ENCODE results near the gene MAPK14.
"Not testable (repeated sequence)": the region's sequence is repeated elsewhere in the genome, so short reads cannot be mapped to it uniquely, and the experiment has no call there.

MAPK14 gene

DNA sequence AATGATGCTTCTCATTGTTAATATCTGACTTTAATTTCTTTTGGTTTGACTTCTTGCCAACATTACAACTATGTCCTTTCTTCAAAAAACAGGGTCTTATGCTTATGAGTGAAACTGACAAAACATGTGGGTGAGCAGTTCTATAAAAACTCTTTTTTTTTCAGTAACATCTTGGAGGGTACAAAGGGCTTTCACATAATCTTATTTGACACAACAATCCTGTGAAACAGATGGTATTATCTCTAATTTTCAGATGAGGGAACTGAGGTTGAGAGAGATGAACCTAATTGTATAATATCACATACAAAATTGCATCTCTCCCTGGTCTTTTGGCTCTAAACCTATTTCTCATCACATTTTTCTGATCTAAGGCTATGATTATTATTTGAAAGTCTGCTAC, 38.3 kb downstream of the MAPK14 start:
- H3K27ac ChIP-seq: no peak overlapping the region
- no peak overlapping the region for H3K4me3 ChIP-seq

DNA sequence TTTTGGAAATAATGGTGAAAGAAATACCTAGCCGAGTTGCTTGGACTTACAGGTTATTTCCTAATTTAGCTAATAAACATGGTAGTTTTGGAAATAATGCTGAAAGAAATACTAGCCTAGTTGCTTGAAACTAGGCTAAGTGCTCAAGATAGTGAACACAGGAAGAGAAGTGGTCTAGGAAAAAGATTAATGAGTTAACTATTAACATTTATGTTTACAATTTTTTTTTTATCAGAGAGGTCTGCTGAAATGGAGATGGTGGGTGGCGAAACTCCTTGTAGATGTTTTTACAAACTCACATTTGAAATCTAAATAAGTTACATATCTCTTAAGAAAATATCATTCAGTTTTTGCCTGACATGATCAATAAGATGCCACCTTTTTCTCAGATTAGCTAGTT, 39.2 kb downstream of the MAPK14 start:
- no peak overlapping the region for H3K4me3 ChIP-seq
- H3K27ac ChIP-seq: peak overlapping the region in 1 of 21 experiments; percentile 3

DNA sequence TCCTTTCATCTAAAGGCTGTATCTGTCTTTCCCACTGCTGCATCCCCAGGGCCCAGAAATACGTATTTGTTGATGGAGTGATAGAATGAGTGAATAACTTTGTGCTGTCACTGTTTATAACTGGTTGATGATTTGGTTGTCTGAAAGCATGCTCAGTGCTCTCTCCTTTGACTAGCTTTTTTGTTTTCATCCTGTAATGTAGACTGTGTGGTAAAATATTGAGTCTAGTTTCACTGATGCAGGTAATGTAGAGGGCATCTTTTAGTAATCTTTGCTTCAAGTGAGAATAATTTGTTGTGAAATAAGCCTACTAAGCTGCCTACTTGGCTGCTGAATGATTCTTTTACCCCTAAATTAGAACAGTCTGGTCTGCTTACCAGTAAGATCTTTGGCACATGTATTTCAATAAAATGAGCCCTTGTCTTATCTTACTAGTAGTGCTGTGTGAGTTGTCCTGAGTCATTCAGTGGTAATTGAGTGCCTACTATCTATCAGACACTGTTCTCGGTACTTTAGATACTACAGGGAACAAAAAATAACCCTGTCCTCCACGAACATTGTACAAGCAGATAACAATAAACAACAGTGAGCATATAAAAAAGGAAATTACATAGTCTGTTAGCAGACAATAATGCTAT, 39.9 kb downstream of the MAPK14 start:
- no peak overlapping the region for H3K4me3 ChIP-seq
- peak overlapping the region in 1 of 21 experiments; percentile 3 for H3K27ac ChIP-seq

DNA sequence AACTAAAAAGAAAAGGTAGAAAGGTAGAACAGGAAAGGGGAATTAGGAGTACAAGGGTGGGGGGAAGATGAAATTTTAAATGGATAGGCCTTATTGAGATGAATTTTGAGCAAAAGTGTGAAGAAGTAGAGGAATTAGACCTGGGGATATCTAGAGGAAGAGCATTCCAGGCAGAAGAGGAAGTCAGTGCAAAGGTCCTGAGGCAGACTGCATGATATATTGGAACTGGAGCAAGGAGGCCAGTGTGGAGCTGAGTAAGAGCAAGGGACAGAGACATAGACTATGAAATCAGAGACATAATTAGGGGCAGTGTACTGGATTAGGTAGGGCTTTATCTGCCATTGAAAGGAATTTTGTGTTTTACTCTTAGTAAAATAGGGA, 40.4 kb downstream of the MAPK14 start:
- H3K4me3 ChIP-seq: no peak overlapping the region
- H3K27ac ChIP-seq: no peak overlapping the region

DNA sequence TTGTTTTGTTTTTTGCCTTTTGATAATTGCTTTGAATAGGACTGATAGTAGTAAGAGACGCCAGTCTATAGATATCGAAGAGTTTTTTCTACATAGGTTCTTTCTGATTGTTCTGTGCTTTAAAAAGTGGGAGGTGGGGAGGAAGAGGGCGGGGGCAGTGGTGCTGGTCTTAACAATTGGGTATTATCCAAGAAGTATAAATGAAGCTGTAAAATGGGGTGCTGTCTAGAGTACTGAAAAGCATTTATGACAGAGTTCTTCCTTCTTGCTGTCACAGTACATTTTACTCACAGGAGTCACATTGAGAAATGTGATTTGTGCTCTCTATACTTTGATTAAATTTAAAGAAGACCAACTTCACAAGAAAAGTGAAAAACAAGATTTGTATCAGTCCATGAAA, 41.0 kb downstream of the MAPK14 start:
- Histone ChIP-seq H3K4me3 (no peak overlapping the region), H3K27ac (no peak overlapping the region)

DNA sequence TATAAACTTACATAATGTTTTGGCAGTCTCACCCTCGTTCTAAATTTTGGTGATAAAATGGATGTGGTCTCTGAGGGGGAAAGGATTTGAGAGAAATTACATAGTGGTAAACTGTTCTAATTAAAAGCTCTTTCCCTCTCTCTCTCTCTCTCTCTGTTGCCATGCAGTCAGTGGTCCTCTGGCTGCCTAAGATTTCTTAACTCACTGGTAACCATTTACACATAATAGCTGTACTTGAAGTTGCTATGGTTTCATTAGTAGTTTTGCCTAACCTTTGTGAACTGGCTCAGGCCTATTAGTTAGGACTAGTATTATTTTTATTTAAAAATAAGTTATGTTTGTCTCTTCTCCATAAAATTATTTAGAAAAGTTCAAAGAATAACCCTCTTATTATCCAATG, 42.0 kb downstream of the MAPK14 start:
- H3K27ac ChIP-seq: no peak overlapping the region
- no peak overlapping the region for H3K4me3 ChIP-seq

DNA sequence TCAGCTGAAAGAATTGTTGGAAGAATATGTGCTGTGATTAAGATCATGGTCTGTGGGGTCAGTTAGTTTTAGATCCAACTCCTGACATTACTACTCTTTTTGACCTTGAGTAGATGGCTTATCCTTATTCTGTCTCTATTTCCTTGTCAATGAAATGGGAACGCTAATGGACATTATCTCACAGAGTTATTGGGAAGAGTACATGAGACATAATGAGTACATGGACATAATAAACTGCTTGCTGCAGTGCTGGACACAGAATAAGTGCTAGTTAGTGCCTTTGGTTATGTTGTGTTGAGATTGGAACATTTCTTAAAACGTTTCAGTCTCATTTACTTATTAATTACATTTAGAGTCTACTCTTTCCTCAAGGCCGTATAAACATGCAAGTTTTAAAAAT, 42.6 kb downstream of the MAPK14 start:
- Histone ChIP-seq H3K4me3 (no peak overlapping the region), H3K27ac (no peak overlapping the region)

DNA sequence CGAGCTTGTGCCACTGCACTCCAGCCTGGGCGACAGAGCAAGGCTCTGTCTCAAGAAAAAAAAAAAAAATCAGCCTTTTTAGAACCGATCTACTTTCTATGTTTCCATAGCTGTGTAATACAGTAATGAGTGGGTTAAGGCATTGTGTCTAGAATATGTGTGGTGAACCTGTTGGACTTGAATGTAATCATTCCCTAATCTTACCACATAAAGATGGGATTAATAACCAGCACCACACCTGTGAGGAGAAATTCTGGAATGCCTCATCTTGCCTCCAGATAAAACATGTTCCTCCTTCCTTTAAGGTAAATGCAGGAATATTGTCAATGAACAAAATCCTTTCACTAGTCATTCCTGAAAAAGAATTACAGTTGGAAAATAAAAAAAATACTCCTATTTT, 43.7 kb downstream of the MAPK14 start:
- Histone ChIP-seq H3K4me3 (no peak overlapping the region), H3K27ac (no peak overlapping the region)

DNA sequence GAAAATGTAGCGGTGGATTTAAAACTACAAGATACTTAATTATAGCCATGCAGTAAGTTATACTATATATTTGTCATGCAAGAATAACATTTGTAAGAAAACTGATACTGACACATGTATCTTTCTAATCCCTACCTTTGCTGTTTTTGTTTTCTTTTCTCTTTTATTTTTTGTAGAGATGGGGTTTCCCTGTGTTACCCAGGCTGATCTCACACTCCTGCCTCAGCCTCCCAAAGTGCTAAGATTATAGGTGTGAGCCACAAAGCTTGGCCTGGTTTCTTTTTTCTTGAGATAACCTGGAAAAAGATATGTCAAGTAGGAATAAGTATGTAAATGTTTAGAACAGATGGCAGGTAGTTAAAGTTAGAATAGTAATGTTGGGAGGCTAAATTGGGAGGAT, 44.1 kb downstream of the MAPK14 start:
- H3K4me3 ChIP-seq: no peak overlapping the region

DNA sequence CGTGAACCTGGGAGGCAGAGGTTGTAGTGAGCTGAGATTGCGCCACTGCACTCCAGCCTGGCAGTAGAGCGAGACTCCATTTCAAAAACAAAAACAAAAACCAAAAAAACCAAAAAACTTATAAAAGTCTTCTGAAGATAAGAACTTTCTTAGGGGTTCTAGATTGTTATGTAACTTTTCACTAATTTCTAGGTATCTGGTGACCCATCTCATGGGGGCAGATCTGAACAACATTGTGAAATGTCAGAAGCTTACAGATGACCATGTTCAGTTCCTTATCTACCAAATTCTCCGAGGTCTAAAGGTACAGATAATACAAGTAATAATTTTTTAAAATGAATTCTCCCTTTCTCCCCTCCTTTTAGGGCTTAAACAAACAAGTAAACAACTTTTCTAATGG, 45.1 kb downstream of the MAPK14 start:
- no peak overlapping the region for H3K4me3 ChIP-seq
- H3K27ac ChIP-seq: no peak overlapping the region

More for the DNA sequence above, 44.1 kb downstream of the MAPK14 start:
- H3K27ac ChIP-seq: no peak overlapping the region

DNA sequence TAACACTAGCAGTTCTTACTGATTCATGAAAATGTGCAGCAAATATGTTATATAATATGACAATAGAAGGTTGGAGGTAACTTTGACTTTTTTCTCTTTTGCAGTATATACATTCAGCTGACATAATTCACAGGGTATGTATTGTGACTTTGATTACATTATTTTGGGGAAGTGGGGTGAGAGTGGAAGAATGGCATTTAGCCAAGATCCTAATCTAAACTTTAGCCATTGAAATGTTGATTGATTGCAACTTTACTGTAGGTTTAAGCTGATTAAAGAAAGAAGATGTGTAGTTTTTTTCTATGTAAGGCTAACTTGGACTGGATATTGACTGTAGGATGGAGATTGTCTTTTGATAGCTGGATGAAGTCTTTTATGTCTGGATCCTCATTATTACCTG, 46.0 kb downstream of the MAPK14 start:
- H3K27ac ChIP-seq: no peak overlapping the region

DNA sequence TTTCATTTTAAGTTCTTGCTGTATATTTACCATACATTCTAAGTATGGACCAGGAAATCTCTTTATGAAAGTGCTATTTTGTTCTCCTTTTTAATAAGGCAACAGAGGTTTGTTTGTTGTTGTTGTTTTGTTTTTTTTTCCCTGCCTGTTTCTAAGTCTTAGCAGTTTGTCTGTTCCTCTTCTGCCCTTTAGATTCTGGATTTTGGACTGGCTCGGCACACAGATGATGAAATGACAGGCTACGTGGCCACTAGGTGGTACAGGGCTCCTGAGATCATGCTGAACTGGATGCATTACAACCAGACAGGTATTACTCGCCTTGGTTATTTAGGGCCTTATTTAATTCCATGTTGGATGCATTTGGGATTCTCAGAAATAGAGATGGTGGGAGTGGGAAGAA, 48.0 kb downstream of the MAPK14 start:
- Histone ChIP-seq H3K4me3 (no peak overlapping the region), H3K27ac (no peak overlapping the region)

More for the DNA sequence above, 46.0 kb downstream of the MAPK14 start:
- no peak overlapping the region for H3K4me3 ChIP-seq

DNA sequence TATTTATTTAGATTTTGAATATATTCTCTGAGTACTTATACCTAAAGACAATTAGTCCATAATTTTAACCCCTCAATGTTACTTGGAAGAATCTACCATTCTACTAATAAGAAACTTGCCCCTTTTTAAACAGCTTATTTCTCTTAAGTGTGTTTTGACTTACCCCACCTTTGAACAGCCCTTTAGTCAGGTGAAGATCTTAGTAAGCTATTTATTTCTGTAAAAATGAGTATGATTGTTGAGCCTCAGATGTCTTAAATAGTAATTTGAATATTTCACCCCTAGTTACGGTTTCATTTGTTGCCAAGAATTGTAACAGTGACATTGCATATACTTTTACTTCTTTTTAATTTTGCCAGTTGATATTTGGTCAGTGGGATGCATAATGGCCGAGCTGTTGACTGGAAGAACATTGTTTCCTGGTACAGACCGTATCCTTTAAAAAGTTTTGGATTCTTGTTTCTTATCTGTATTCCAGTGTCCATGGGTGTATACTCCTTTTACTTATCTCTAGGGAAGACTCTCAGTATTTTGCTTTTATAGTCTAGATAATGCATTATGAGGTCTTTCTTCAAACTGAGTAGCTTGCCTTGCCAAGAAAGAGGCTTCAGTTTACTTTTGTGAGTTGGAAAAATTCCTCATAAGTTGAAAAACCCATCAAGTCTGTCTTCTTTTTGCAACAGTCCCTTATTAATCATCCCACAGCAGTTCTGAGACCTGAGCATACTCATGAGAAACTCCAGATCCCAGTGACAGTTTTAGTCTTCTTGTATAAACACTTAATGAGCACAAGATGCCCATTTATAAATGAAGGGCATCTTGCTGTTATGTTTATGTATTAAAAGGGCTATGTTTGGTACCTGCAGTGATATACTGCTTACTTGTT, 48.8 kb downstream of the MAPK14 start:
- Histone ChIP-seq H3K4me3 (no peak overlapping the region), H3K27ac (no peak overlapping the region)

DNA sequence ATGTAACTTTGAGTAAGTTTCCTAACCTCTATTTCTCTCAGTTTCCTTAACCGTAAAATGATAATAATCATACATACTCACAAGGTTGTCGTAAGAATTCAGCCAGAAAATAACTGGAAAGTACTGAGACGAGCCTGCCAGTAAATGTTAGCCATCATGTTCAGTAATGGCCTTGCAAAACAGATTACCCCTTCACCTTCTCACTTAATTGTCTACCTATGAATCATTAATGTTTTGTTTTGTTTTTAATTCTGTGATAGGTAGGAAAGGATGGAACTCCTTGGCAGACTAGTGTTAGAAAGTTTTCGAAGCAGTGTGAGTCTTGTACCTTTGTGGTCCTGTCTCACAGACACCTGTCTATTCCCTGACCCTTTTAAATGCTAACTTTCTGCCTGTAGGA, 50.6 kb downstream of the MAPK14 start:
- Histone ChIP-seq H3K4me3 (no peak overlapping the region), H3K27ac (no peak overlapping the region)

DNA sequence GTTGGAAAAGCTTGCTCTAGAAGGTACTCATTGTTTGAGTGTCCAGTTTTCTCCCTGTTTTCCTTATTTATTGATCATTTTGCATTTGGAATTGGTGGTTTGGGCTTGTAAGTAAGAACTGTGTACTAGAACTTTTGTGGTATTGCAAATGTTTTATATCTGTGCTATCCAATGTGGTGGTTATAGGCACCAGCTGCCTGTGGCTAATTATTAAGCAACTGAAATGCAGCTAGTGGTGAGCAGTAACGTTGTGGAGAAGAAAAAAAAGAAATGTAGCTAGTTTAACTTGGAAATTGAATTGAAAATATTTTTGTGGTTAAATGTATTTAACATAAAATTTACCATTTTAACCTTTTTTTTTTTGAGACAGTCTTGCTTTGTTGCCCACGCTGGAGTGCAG, 52.0 kb downstream of the MAPK14 start:
- no peak overlapping the region for H3K27ac ChIP-seq
- H3K4me3 ChIP-seq: no peak overlapping the region

DNA sequence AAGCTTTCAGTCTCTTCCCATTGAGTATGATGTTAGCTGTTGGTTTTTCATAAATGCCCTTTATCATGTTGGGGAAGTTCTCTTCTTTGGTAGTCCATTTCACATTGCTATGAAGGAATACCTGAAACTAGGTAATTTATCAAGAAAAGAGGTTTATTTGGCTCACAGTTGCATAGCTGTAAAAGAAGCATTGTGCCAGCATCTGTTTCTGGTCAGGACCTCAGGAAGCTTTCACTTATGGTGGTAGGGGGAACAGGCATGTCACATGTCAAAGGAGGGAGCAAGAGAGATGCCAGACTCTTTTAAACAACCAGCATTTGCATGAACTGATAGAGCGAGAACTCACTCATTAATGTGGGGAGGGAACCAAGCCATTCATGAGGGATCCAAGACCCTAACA, 54.7 kb downstream of the MAPK14 start:
- Histone ChIP-seq H3K27ac (no peak overlapping the region), H3K4me3 (no peak overlapping the region)

DNA sequence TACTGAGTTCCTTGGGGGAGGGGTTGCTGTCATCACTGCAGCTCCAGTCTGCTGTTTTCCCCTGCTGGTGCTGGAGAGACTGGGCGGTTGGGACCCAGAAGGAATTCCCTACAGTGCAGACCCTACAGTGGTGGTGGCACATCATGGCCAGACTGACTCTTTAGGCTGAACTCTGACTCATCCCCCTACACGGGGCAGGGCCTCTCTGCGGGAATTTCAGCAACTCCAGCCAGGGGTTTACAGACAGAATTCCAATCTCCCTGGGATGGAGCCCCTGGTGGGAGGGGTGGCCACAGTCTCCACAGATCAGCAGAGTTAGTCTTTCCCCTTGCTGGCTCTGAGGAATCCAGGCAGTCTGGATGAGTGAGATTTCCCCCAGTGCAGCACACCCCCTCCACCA, 55.8 kb downstream of the MAPK14 start:
- Histone ChIP-seq H3K27ac (no peak overlapping the region), H3K4me3 (no peak overlapping the region)

DNA sequence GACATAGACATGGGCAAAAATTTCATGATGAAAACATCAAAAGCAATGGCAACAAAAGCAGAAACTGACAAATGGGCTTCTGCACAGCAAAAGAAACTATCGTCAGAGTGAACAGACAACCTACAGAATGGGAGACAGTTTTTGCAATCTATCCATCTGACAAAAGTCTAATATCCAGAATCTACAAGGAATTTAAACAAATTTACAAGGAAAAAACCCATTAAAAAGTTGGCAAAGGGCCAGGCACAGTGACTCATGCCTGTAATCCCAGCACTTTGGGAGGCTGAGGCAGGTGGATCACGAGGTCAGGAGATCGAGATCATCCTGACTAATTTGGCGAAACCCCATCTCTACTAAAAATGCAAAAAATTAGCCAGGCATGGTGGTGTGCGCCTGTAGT, 60.6 kb downstream of the MAPK14 start:
- H3K4me3 ChIP-seq, H3K27ac ChIP-seq: not testable (repeated sequence)

DNA sequence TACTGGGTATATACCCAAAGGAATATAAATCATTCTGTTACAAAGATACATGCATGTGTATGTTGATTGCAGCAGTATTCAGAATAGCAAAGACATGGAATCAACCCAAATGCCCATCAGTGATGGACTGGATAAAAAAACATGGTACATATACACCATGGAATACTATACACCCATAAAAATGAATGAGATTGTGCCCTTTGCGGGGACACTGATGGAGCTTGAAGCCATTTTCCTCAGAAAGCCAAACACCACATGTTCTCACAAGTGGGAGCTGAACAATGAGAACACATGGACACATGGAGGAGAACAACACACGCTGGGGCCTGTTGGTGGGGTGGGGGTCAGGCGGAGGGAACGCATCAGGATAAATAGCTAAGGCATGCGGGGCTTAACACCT, 61.4 kb downstream of the MAPK14 start:
- Histone ChIP-seq H3K4me3 (no peak overlapping the region), H3K27ac (no peak overlapping the region)

DNA sequence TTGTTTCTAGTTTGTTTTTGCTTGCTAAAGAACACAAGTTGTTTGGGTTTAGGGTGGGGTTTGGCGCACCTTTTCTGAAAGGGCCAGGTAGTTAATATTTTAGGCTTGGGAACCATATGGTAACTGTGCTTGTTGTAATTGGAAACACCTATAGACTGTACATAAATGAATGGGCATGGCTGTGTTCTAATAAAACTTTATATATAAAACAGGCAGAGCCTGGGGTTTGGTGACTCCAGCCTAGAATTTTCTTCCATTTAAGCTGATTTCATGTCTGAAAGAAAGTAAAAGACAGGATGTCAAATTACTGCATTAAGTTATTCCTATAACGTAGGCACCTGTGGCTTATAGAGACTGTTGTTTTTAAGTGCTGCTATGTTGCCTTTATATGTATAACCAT, 66.6 kb downstream of the MAPK14 start:
- H3K4me3 ChIP-seq: no peak overlapping the region
- H3K27ac ChIP-seq: peak overlapping the region in 3 of 21 experiments; percentile 1 to 73 (median 25)

DNA sequence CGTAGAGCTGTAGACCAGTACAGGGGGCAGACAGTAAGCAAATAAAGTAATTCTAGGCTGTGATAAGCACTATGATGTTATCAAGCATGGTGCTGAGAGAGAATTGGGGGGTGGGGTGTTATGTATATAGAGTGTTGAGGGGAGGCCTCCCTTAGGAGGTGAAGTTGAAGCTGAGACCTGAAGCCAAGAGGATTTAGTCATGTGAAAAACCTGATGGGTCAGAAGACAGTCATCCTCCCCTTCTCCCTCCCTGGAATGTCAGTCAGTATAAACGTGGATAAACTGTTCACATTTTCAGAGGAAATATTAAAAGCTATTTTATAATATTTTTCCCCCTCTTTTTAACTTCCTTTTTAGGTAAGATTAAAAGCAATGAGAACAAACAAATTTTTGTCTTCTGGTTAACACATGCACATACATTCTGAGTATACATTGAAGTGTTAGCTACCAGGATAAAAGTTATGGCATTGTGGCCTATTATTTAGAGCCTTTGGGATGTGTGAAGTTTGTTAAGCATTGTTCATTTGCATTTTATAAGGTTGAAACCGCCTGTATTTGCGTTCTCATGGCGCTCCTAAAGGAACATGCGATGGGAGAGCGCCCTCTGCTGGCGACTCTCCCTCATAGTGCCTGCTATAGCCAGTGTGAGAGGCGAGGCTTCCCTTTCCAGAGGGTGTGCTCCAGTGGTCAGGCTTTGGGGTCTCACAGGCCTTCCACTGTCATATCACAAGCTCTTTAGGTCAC, 67.3 kb downstream of the MAPK14 start:
- Histone ChIP-seq H3K4me3 (no peak overlapping the region), H3K27ac (peak overlapping the region in 12 of 21 experiments; percentile 4 to 73 (median 24))
